GM19463 (cell line): ENCODE results near the gene GOSR1.
"Not testable (repeated sequence)": the region's sequence is repeated elsewhere in the genome, so short reads cannot be mapped to it uniquely, and the experiment has no call there.

Source experiments
- ATAC-seq: cut with Tn5 transposase; IDR thresholded peaks from one replicate; pipeline ENCODE4 v1.9.1; 2021; ENCODE audit warnings: mild to moderate bottlenecking, moderate library complexity; ENCODE audit not compliant: unreplicated experiment

GOSR1 gene

GRCh38 chr17:30505868-30506417 lies 28.7 kb downstream of the GOSR1 start:
- ATAC-seq = no peak

- ATAC-seq = no peak
Observed at GRCh38 chr17:30506481-30506880, 29.3 kb downstream of the GOSR1 start.

GRCh38 chr17:30513346-30513745 lies 36.1 kb downstream of the GOSR1 start:
- ATAC-seq = no peak

GRCh38 chr17:30514895-30515596 lies 37.8 kb downstream of the GOSR1 start:
- no peak for ATAC-seq

GRCh38 chr17:30517786-30518185 lies 40.6 kb downstream of the GOSR1 start:
- no peak for ATAC-seq

- no peak for ATAC-seq
Observed at GRCh38 chr17:30519166-30519565, 42.0 kb downstream of the GOSR1 start.

GRCh38 chr17:30519707-30520106 lies 42.5 kb downstream of the GOSR1 start:
- ATAC-seq = no peak

GRCh38 chr17:30520436-30520835 lies 43.2 kb downstream of the GOSR1 start:
- no peak for ATAC-seq

- no peak for ATAC-seq
Observed at GRCh38 chr17:30520882-30521281, 43.7 kb downstream of the GOSR1 start.

- no peak for ATAC-seq
Observed at GRCh38 chr17:30521766-30522165, 44.6 kb downstream of the GOSR1 start.

GRCh38 chr17:30523236-30523635 lies 46.0 kb downstream of the GOSR1 start:
- ATAC-seq = not testable (repeated sequence)

GRCh38 chr17:30524847-30525246 lies 47.6 kb downstream of the GOSR1 start:
- ATAC-seq = no peak

GRCh38 chr17:30526401-30526800 lies 49.2 kb downstream of the GOSR1 start:
- ATAC-seq = no peak

GRCh38 chr17:30528701-30529100 lies 51.5 kb downstream of the GOSR1 start:
- not testable (repeated sequence) for ATAC-seq

GRCh38 chr17:30530346-30531025 lies 53.3 kb downstream of the GOSR1 start:
- ATAC-seq = no peak

GRCh38 chr17:30532871-30533270 lies 55.7 kb downstream of the GOSR1 start:
- no peak for ATAC-seq

GRCh38 chr17:30534298-30534697 lies 57.1 kb downstream of the GOSR1 start:
- ATAC-seq = no peak

- ATAC-seq = no peak
Observed at GRCh38 chr17:30534938-30535921, 58.0 kb downstream of the GOSR1 start.

GRCh38 chr17:30536846-30537245 lies 59.6 kb downstream of the GOSR1 start:
- not testable (repeated sequence) for ATAC-seq

- not testable (repeated sequence) for ATAC-seq
Observed at GRCh38 chr17:30537667-30538066, 60.5 kb downstream of the GOSR1 start.

GRCh38 chr17:30541802-30542201 lies 64.6 kb downstream of the GOSR1 start:
- no peak for ATAC-seq
